ENCODE measurements around the gene ARL3. TPM values are rescaled to one million over a fixed set of nuclear protein-coding genes. Genes with fewer than 3 reads are reported as not detected.

The ARL3 gene
- total RNA-seq, 1 donor from 2014 or later, result 18.2 TPM

DNA sequence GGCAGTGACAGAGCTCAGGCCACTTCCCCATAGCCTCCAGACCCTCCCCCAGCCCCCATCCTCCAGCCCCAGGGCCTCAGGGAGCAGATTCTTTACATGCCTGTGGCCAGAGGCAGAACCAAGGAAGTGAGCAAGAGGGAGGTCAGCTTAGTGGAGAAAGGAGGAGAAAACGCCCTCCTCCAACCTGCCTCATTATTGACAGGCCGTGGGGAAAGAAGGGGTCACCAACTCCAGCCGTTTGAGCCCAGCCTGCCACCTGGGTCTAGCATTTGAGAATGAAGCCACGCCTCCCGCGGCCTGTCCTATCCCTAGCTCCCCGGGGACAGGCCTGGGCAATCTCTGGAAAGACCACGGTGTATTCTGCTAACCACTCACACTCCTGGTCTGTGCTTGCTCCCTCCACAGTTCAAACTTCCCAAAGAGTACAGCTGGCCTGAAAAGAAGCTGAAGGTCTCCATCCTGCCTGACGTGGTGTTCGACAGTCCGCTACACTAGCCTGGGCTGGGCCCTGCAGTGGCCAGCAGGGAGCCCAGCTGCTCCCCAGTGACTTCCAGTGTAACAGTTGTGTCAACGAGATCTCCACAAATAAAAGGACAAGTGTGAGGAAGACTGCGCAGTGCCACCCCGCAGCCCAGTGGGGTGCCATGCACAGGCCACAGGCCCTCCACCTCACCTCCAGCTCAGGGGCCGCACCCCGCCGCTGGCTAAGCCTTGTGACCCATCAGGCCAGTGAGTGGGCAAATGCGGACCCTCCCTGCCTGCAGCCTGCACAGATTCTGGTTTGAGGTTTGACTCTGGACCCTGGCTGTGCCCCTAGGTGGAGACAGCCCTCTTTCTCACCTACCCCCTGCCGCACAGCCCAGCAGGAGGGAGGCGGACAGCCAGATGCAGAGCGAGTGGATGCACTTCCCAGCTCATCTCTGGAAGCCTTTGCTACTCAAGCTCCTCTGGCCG lies 84.3 kb downstream of the ARL3 start:
- H3K4me3 Mint-ChIP-seq (ENCODE audit: unreplicated experiment), result peak overlapping the region; percentile 57
- no peaks in the 10 kb centered on the region for H4K20me1 ChIP-seq (ENCODE audit: insufficient read depth, low read length)
- H3K27ac Mint-ChIP-seq (ENCODE audit: unreplicated experiment), result peak overlapping the region; percentile 99
- no peaks in the 10 kb centered on the region for H3K79me2 ChIP-seq (ENCODE audit: insufficient read depth, low read length)
- peak overlapping the region; percentile 66 for H3K4me2 ChIP-seq (ENCODE audit: low read length)
- H3K4me3 ChIP-seq (ENCODE audit: insufficient read depth, low read depth, low read length), result peak overlapping the region; percentile 22
- peaks cover 3% of the 10 kb centered on the region for H3K36me3 Mint-ChIP-seq (ENCODE audit: low read depth, unreplicated experiment)
- no peaks in the 10 kb centered on the region for H3K9me3 ChIP-seq (ENCODE audit: insufficient read depth, low read depth, low read length)
- no peaks in the 10 kb centered on the region for H3K27me3 Mint-ChIP-seq (ENCODE audit: low read depth, unreplicated experiment)
- FAIRE-seq (peak; percentile 86), DNase-seq (ENCODE audit: low read depth) (peak; percentile 92)
- H3K27ac ChIP-seq (ENCODE audit: low read depth, low read length), result peak overlapping the region; percentile 96
- no peaks in the 10 kb centered on the region for H3K9me3 Mint-ChIP-seq (ENCODE audit: unreplicated experiment)
- H3K27me3 ChIP-seq (ENCODE audit: insufficient read depth, low read length), result no peaks in the 10 kb centered on the region
- no peak overlapping the region for H2AFZ ChIP-seq (ENCODE audit: low read depth, low read length)
- no peaks in the 10 kb centered on the region for H3K36me3 ChIP-seq (ENCODE audit: insufficient read depth, low read length)
- H3K4me1 Mint-ChIP-seq (ENCODE audit: low read depth, unreplicated experiment), result peaks cover 85% of the 10 kb centered on the region
- TF ChIP-seq, protein P1, sequence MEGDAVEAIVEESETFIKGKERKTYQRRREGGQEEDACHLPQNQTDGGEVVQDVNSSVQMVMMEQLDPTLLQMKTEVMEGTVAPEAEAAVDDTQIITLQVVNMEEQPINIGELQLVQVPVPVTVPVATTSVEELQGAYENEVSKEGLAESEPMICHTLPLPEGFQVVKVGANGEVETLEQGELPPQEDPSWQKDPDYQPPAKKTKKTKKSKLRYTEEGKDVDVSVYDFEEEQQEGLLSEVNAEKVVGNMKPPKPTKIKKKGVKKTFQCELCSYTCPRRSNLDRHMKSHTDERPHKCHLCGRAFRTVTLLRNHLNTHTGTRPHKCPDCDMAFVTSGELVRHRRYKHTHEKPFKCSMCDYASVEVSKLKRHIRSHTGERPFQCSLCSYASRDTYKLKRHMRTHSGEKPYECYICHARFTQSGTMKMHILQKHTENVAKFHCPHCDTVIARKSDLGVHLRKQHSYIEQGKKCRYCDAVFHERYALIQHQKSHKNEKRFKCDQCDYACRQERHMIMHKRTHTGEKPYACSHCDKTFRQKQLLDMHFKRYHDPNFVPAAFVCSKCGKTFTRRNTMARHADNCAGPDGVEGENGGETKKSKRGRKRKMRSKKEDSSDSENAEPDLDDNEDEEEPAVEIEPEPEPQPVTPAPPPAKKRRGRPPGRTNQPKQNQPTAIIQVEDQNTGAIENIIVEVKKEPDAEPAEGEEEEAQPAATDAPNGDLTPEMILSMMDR (IDR thresholded peaks at IDR 0.05; ENCODE audit: insufficient read depth, low read depth, low read length), result no peak
- no peak for TF ChIP-seq EZH2 (IDR thresholded peaks at IDR 0.05; ENCODE audit: insufficient read depth, low read length)
- peaks cover 66% of the 10 kb centered on the region for H3K4me1 ChIP-seq (ENCODE audit: insufficient read depth, low read length)
- peak overlapping the region; percentile 57 for H3K9ac ChIP-seq (ENCODE audit: low read length)

DNA sequence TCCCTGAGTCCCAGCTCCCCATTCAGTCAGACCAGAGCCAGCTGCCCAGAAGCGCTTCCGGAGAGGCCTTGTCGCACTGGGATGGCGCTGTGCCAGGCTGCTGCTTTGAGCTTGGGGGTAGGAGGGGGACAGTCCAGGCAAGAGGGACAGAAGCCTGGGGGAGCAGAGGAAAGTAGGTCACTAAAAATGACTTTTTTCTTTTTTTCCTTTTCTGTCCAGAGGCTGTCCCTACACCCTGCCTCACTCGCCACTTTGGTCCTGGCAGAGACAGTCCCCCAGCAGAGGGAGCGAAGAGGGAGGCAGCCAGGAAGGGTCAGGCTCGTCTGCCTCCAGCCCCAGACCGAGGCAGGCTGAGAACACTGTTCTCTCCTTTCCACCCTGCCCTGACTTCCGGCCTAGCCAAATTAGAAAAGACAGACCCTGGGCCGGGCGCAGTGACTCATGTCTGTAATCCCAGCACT lies 85.7 kb downstream of the ARL3 start:
- no peak overlapping the region for H3K4me3 Mint-ChIP-seq (ENCODE audit: unreplicated experiment)
- peak overlapping the region; percentile 99 for H3K27ac Mint-ChIP-seq (ENCODE audit: unreplicated experiment)
- Histone ChIP-seq H4K20me1 (ENCODE audit: insufficient read depth, low read length) (no peaks in the 10 kb centered on the region), H3K9ac (ENCODE audit: low read length) (peak overlapping the region; percentile 81), H3K36me3 (ENCODE audit: insufficient read depth, low read length) (no peaks in the 10 kb centered on the region), H3K4me2 (ENCODE audit: low read length) (peak overlapping the region; percentile 63), H3K79me2 (ENCODE audit: insufficient read depth, low read length) (no peaks in the 10 kb centered on the region), H3K4me1 (ENCODE audit: insufficient read depth, low read length) (peaks cover 61% of the 10 kb centered on the region), H3K9me3 (ENCODE audit: insufficient read depth, low read depth, low read length) (peaks cover 4% of the 10 kb centered on the region), H3K27ac (ENCODE audit: low read depth, low read length) (peak overlapping the region; percentile 96), H2AFZ (ENCODE audit: low read depth, low read length) (no peak overlapping the region), H3K4me3 (ENCODE audit: insufficient read depth, low read depth, low read length) (no peak overlapping the region), H3K27me3 (ENCODE audit: insufficient read depth, low read length) (no peaks in the 10 kb centered on the region)
- H3K9me3 Mint-ChIP-seq (ENCODE audit: unreplicated experiment), result no peaks in the 10 kb centered on the region
- no peak for TF ChIP-seq EZH2 (IDR thresholded peaks at IDR 0.05; ENCODE audit: insufficient read depth, low read length)
- TF ChIP-seq, protein P1 (IDR thresholded peaks at IDR 0.05; ENCODE audit: insufficient read depth, low read depth, low read length), result no peak
- peaks cover 3% of the 10 kb centered on the region for H3K36me3 Mint-ChIP-seq (ENCODE audit: low read depth, unreplicated experiment)
- DNase-seq (ENCODE audit: low read depth) (no peak), FAIRE-seq (no peak)
- H3K4me1 Mint-ChIP-seq (ENCODE audit: low read depth, unreplicated experiment), result peaks cover 75% of the 10 kb centered on the region
- H3K27me3 Mint-ChIP-seq (ENCODE audit: low read depth, unreplicated experiment), result no peaks in the 10 kb centered on the region

All from astrocyte (in vitro differentiated cells and primary cell).